ENCODE results near the gene GAL.

GAL gene

DNA sequence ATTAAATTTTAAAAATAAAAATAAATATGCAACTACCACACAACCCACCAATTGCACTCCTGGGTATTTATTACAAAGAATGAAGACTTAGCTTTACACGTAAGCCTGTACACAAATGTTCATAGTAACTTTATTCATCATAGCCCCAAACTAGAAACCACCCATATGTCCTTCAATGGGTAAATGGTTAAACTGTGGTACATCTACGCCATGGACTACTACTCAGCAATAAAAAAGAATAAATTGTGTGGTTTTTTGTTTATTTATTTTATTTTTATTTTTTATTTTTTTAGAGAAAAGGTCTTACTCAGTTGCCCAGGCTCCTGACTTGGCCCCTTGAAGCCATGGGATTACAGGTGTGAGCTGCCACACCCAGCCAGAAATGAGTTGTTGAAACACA, 14.6 kb downstream of the GAL start:
- Mint-ChIP-seq H3K4me3 (no peak overlapping the region), H3K36me3 (ENCODE audit: low read depth) (no peaks in the 10 kb centered on the region), H3K9me3 (peaks cover 52% of the 10 kb centered on the region), H3K27me3 (ENCODE audit: low read depth, poor library complexity) (peaks cover 40% of the 10 kb centered on the region), H3K27ac (no peak overlapping the region), H3K4me1 (no peaks in the 10 kb centered on the region)
- DNase-seq: no peak
- TF ChIP-seq CTCF (IDR thresholded peaks at IDR 0.05): no peak

GRCh38 chr11:68704887-68705286, 20.5 kb downstream of the GAL start:
- H3K4me3 Mint-ChIP-seq: no peak overlapping the region
- peak; percentile 28 for DNase-seq
- peaks cover 8% of the 10 kb centered on the region for H3K9me3 Mint-ChIP-seq
- TF ChIP-seq CTCF (IDR thresholded peaks at IDR 0.05): no peak
- H3K36me3 Mint-ChIP-seq (ENCODE audit: low read depth): no peaks in the 10 kb centered on the region
- no peak overlapping the region for H3K27ac Mint-ChIP-seq
- peaks cover 30% of the 10 kb centered on the region for H3K27me3 Mint-ChIP-seq (ENCODE audit: low read depth, poor library complexity)
- H3K4me1 Mint-ChIP-seq: peaks cover 21% of the 10 kb centered on the region

DNA sequence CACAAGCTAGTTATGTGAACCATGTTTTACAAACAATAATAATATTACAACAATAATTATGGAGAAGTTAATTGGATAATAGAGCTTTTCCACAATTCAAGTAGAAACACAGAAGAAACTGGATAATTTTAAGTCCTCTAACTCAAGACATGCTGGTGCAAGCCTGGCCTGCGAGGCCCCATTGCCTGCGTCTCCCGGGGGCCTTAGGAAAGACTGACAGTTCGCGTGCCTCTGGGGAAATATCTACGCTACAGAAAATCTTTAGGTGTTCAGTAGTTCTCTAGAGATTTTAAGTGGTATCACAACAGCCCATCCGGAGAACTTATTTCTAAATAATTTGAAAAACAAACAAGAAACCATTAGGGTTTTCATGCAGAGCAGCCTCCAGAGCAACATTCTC, 23.2 kb downstream of the GAL start:
- H3K27ac Mint-ChIP-seq: no peak overlapping the region
- no peaks in the 10 kb centered on the region for H3K36me3 Mint-ChIP-seq (ENCODE audit: low read depth)
- H3K27me3 Mint-ChIP-seq (ENCODE audit: low read depth, poor library complexity): peaks cover 25% of the 10 kb centered on the region
- peaks cover 24% of the 10 kb centered on the region for H3K4me1 Mint-ChIP-seq
- H3K4me3 Mint-ChIP-seq: no peak overlapping the region
- no peak for DNase-seq
- TF ChIP-seq CTCF (IDR thresholded peaks at IDR 0.05): no peak
- no peaks in the 10 kb centered on the region for H3K9me3 Mint-ChIP-seq

- DNase-seq: no peak
- H3K27me3 Mint-ChIP-seq (ENCODE audit: low read depth, poor library complexity): peaks cover 18% of the 10 kb centered on the region
- no peak for TF ChIP-seq CTCF (IDR thresholded peaks at IDR 0.05)
- no peaks in the 10 kb centered on the region for H3K36me3 Mint-ChIP-seq (ENCODE audit: low read depth)
- H3K4me1 Mint-ChIP-seq: peaks cover 29% of the 10 kb centered on the region
- no peaks in the 10 kb centered on the region for H3K9me3 Mint-ChIP-seq
- no peak overlapping the region for H3K27ac Mint-ChIP-seq
- no peak overlapping the region for H3K4me3 Mint-ChIP-seq
Measured at GRCh38 chr11:68709062-68709461, 24.7 kb downstream of the GAL start.

DNA sequence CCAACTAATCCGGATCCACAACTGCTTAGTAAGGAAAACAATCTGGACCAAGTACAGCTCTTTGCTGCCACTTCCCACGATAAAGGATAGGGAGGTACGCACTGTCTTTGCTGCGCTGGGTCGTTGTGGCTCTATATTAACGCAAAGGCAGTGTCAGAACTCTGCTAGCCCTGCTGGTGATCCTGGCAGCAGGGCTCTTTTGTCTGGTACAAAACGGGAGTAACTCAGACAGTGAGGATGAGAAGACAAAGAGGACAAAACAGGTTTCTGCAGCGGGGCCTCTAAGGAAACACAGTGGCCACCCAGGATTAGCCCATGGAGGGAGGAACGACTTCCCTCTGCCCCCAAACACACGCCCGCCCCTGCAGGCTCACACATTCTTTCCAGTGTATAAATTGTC, 26.1 kb downstream of the GAL start:
- Mint-ChIP-seq H3K36me3 (ENCODE audit: low read depth) (no peaks in the 10 kb centered on the region), H3K4me1 (peaks cover 36% of the 10 kb centered on the region), H3K27ac (no peak overlapping the region), H3K9me3 (no peaks in the 10 kb centered on the region), H3K27me3 (ENCODE audit: low read depth, poor library complexity) (peaks cover 7% of the 10 kb centered on the region), H3K4me3 (no peak overlapping the region)
- DNase-seq: no peak
- no peak for TF ChIP-seq CTCF (IDR thresholded peaks at IDR 0.05)

DNA sequence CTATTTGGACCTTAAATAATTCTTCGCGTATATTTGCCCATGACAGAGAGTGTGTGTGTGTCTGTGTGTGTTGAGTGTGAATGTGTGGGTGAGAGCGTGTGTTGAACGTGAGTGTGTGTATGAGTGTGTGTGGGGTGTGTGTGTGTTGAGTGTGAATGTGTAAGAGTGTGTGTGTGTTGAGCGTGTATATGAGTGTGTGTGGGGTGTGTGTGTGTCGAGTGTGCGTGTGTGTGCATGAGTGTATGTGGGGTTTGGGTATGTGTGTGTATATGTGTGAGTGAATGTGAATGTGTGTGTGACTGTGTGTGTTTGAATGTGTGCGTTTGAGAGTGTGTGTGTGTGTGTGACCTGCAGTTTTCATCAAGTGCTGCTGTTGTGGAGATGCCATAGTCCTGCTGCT, 26.8 kb downstream of the GAL start:
- DNase-seq: no peak
- Mint-ChIP-seq H3K36me3 (ENCODE audit: low read depth) (no peaks in the 10 kb centered on the region), H3K27ac (peak overlapping the region; percentile 4), H3K27me3 (ENCODE audit: low read depth, poor library complexity) (peaks cover 6% of the 10 kb centered on the region), H3K4me3 (no peak overlapping the region), H3K4me1 (peaks cover 41% of the 10 kb centered on the region), H3K9me3 (no peaks in the 10 kb centered on the region)
- no peak for TF ChIP-seq CTCF (IDR thresholded peaks at IDR 0.05)

Data from nephron progenitor cell (in vitro differentiated cells).